Endothelial cell of umbilical vein (primary cell): ENCODE results near the gene VKORC1. TPM values are rescaled to one million over a fixed set of nuclear protein-coding genes. Genes with fewer than 3 reads are reported as not detected.

Experiments used
- BruUV-seq: library from RNA; stranded (reverse); fragments of 400-500 nt; replicated peaks from 2 replicates; lab custom pipeline; 2021; lab: Mats Ljungman, UMichigan
- CTCF ChIA-PET: fragments of 300-600, 350-600 bp; sonication (Branson Sonifier 250); formaldehyde crosslinking; loops from one replicate; lab custom pipeline; 2021; ENCODE audit warnings: antibody characterized with exemption, inconsistent platforms; lab: Charles Lee
- POLR2A ChIA-PET: fragments of 300-600, 350-600 bp; sonication (Branson Sonifier 250); formaldehyde crosslinking; loops from one replicate; lab custom pipeline; 2021; ENCODE audit warnings: antibody characterized with exemption, inconsistent platforms; lab: Charles Lee
- DNase-seq: peaks from one replicate; pipeline ENCODE4 v3.0.0-alpha.2; 2011; ENCODE audit warnings: low read depth, low spot score
- FAIRE-seq: peaks from 2 replicates; lab custom pipeline; 2011; peaks lifted over from hg19 to GRCh38; lab: Jason Lieb, UNC
- H2AFZ ChIP-seq: 2 replicates; pipeline ENCODE4 v1.6.0; 2012; ENCODE audit warnings: low read depth, low read length, control low read depth, inconsistent platforms
- H3K27ac ChIP-seq: 2 replicates; pipeline ENCODE4 v1.5.1; 2011; ENCODE audit warnings: low read depth, mild to moderate bottlenecking, control low read depth, low read length, moderate library complexity; ENCODE audit not compliant: insufficient read depth
- H3K27me3 ChIP-seq, 2 experiments: 2 replicates each; pipeline versions ENCODE4 v1.6.0 to v1.6.1; 2011; ENCODE audit warnings: low read length in 2 of 2, mixed read lengths in 1 of 2; ENCODE audit not compliant: control insufficient read depth in 2 of 2, insufficient read depth in 2 of 2
- H3K36me3 ChIP-seq, 2 experiments: 2 replicates in 1 of 2; 3 replicates in 1 of 2; pipeline ENCODE4 v1.5.1; 2011; ENCODE audit warnings: low read length in 2 of 2, mild to moderate bottlenecking in 1 of 2, moderate library complexity in 1 of 2; ENCODE audit not compliant: control insufficient read depth in 2 of 2, insufficient read depth in 2 of 2; ENCODE audit errors: extremely low read depth in 1 of 2
- H3K4me1 ChIP-seq: 3 replicates; pipeline ENCODE4 v1.5.1; 2011; ENCODE audit warnings: mild to moderate bottlenecking, low read length; ENCODE audit not compliant: control insufficient read depth, insufficient read depth; ENCODE audit errors: extremely low read depth
- H3K4me2 ChIP-seq: 2 replicates; pipeline ENCODE4 v1.6.1; 2011; ENCODE audit warnings: low read length, control low read depth, mixed read lengths; ENCODE audit not compliant: insufficient read depth
- H3K4me3 ChIP-seq, 3 experiments: fragments of 200-600 bp in 1 of 3; sonication (generic), shearing (Covaris generic) in 1 of 3; replicated peaks in 1 of 3; 2 replicates each; pipeline ENCODE4 v1.5.1; 2011 to 2016; ENCODE audit warnings: control low read depth in 3 of 3, low read length in 3 of 3, mild to moderate bottlenecking in 2 of 3, inconsistent platforms in 1 of 3, low read depth in 1 of 3, moderate library complexity in 1 of 3; ENCODE audit not compliant: insufficient read depth in 1 of 3
- H3K79me2 ChIP-seq: 2 replicates; pipeline ENCODE4 v1.6.0; 2012; ENCODE audit warnings: low read length, inconsistent platforms; ENCODE audit not compliant: control insufficient read depth, insufficient read depth
- H3K9ac ChIP-seq: replicated peaks from 2 replicates; pipeline ENCODE3; 2011; ENCODE audit warnings: low read length, control low read depth; ENCODE audit not compliant: insufficient read depth; ENCODE audit errors: extremely low read depth
- H3K9me1 ChIP-seq: replicated peaks from 3 replicates; pipeline ENCODE4 v1.6.0; 2011; ENCODE audit warnings: mild to moderate bottlenecking, low read length; ENCODE audit not compliant: control insufficient read depth, insufficient read depth; ENCODE audit errors: extremely low read depth
- H3K9me3 ChIP-seq: replicated peaks from 2 replicates; pipeline ENCODE4 v1.5.1; 2012; ENCODE audit warnings: low read length, inconsistent platforms; ENCODE audit not compliant: control insufficient read depth, insufficient read depth
- H4K20me1 ChIP-seq: replicated peaks from 2 replicates; pipeline ENCODE3; 2011; ENCODE audit warnings: mild to moderate bottlenecking, low read length; ENCODE audit not compliant: control insufficient read depth, insufficient read depth; ENCODE audit errors: extremely low read depth
- EZH2 ChIP-seq: IDR thresholded peaks from 2 replicates; pipeline ENCODE4 v1.6.1; 2012; ENCODE audit warnings: borderline replicate concordance, low read depth, mild to moderate bottlenecking, moderate library complexity, low read length, inconsistent platforms; ENCODE audit not compliant: severe bottlenecking
- FOS ChIP-seq: IDR thresholded peaks from 2 replicates; pipeline ENCODE4 v1.6.1; 2011; ENCODE audit warnings: mild to moderate bottlenecking, low read length, moderate library complexity, borderline replicate concordance; ENCODE audit not compliant: insufficient read depth
- GATA2 ChIP-seq: IDR thresholded peaks from 2 replicates; pipeline ENCODE4 v1.7.0; 2011; ENCODE audit warnings: low read depth, mild to moderate bottlenecking, moderate library complexity, mixed read lengths, low read length; ENCODE audit not compliant: insufficient read length, insufficient read depth
- JUN ChIP-seq: IDR thresholded peaks from 2 replicates; pipeline ENCODE4 v1.6.1; 2011; ENCODE audit warnings: borderline replicate concordance, low read depth; ENCODE audit not compliant: insufficient read length, insufficient read depth
- MYC ChIP-seq: IDR thresholded peaks from one replicate; pipeline ENCODE4 v1.6.1; 2011; ENCODE audit warnings: mild to moderate bottlenecking, low read depth, low read length
- POLR2A ChIP-seq: IDR thresholded peaks from 2 replicates; pipeline ENCODE4 v1.6.1; 2012; ENCODE audit warnings: low read depth, mild to moderate bottlenecking, control low read depth, low read length
- POLR2AphosphoS5 ChIP-seq: IDR thresholded peaks from 2 replicates; pipeline ENCODE4 v1.6.1; 2012; ENCODE audit warnings: low read depth, mild to moderate bottlenecking, control low read depth, low read length, moderate library complexity; ENCODE audit not compliant: insufficient read depth
- dilution Hi-C: fragments of 300-500 bp; cut with MboI; formaldehyde crosslinking; loops from one replicate; pipeline ENCODE4 v1.15.0; 2019; ENCODE audit warnings: low sequenced_read_pairs; ENCODE audit not compliant: extremely low pct_ligation_motif_present
- intact Hi-C: fragments of 100-400 bp; cut with micrococcal nuclease; formaldehyde crosslinking; loops from one replicate; pipeline ENCODE4 v1.10.0; 2022
- polyA plus RNA-seq, 4 experiments: library from polyadenylated mRNA; depleted of rRNA in 3 of 4; stranded (reverse) in 3 of 4; unstranded in 1 of 4; fragments of >200 nt; gene quantifications; 2 replicates each; pipeline versions ENCODE4 v1.2.1 to v1.2.3, GENCODE V29; 2011 to 2012; ENCODE audit warnings: missing spikeins in 1 of 4
- total RNA-seq: library from RNA; stranded (reverse); gene quantifications from 2 replicates; pipeline ENCODE4 v1.2.3, GENCODE V29; 2021
- TF ChIP-seq, protein P1 (sequence below): IDR thresholded peaks from 2 replicates; pipeline ENCODE4 v1.6.1; 2011; ENCODE audit not compliant: insufficient read depth, insufficient read length
- TF ChIP-seq, protein P2 (sequence below), 2 donors: IDR thresholded peaks; 1 replicate in 1 of 2; 2 replicates in 1 of 2; pipeline ENCODE4 v1.5.1; 2011; ENCODE audit warnings: low read length in 2 of 2, mild to moderate bottlenecking in 2 of 2, moderate library complexity in 2 of 2, control low read depth in 1 of 2, inconsistent platforms in 1 of 2, low read depth in 1 of 2; ENCODE audit not compliant: insufficient read depth in 1 of 2; ENCODE audit errors: extremely low read depth in 1 of 2

The VKORC1 gene
- total and polyA plus RNA-seq, 2 donors (not counting 3 experiments of a cell fraction or from before 2014, with no cell fraction given) = 93.5 to 586 TPM

- H3K79me2 ChIP-seq = peaks cover 47% of the 10 kb centered on the region
- H3K9me3 ChIP-seq = no peaks in the 10 kb centered on the region
- H3K27ac ChIP-seq = peak within 1 kb of the TSS; percentile 86
- H3K4me1 ChIP-seq = peaks cover 14% of the 10 kb centered on the region
- no peaks in the 10 kb centered on the region for H4K20me1 ChIP-seq
- intact Hi-C loops (loop anchor here (1.0 to 10.0 kb wide), 11 partner anchors 15 to 791 kb away; partner anchors contain the start of genes ARMC5, FUS, HSD3B7 and KAT8), dilution Hi-C loops (no loop called here)
- ChIA-PET POLR2A (interaction anchor here (0.9 to 1.8 kb wide), 4 partner anchors 10 to 106 kb away, joined by 5 to 9 read pairs (median 6); partner anchors contain the start of genes FUS and STX4), CTCF (interaction anchor here (0.6 to 2.3 kb wide), 12 partner anchors 9 to 795 kb away, joined by 3 to 22 read pairs (median 4); partner anchors contain the start of genes HSD3B7, VKORC1 and ZNF843)
- peak within 1 kb of the TSS; percentile 68 to 87 (median 87) for H3K4me3 ChIP-seq
- peak within 1 kb of the TSS; percentile 70 for H2AFZ ChIP-seq
- TF ChIP-seq EZH2 (no peak), JUN (no peak), GATA2 (no peak), FOS (no peak), POLR2A (peak; percentile 84), POLR2AphosphoS5 (peak; percentile 93), MYC (peak; percentile 70)
- TF ChIP-seq, protein P1, sequence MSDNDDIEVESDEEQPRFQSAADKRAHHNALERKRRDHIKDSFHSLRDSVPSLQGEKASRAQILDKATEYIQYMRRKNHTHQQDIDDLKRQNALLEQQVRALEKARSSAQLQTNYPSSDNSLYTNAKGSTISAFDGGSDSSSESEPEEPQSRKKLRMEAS = no peak
- TF ChIP-seq, protein P2, sequence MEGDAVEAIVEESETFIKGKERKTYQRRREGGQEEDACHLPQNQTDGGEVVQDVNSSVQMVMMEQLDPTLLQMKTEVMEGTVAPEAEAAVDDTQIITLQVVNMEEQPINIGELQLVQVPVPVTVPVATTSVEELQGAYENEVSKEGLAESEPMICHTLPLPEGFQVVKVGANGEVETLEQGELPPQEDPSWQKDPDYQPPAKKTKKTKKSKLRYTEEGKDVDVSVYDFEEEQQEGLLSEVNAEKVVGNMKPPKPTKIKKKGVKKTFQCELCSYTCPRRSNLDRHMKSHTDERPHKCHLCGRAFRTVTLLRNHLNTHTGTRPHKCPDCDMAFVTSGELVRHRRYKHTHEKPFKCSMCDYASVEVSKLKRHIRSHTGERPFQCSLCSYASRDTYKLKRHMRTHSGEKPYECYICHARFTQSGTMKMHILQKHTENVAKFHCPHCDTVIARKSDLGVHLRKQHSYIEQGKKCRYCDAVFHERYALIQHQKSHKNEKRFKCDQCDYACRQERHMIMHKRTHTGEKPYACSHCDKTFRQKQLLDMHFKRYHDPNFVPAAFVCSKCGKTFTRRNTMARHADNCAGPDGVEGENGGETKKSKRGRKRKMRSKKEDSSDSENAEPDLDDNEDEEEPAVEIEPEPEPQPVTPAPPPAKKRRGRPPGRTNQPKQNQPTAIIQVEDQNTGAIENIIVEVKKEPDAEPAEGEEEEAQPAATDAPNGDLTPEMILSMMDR (IDR thresholded peaks at IDR 0.05; ENCODE audit: extremely low read depth in 1 of 2, insufficient read depth in 1 of 2, low read depth in 1 of 2, low read length in 2 of 2) = no peak
- peaks cover 3 to 23% of the 10 kb centered on the region in 2 experiments for H3K36me3 ChIP-seq
- H3K9ac ChIP-seq = peak within 1 kb of the TSS; percentile 97
- no peaks in the 10 kb centered on the region for H3K9me1 ChIP-seq
- BruUV-seq = no TSS peak
- FAIRE-seq (peak; percentile 100), DNase-seq (peak; percentile 99)
- peak within 1 kb of the TSS; percentile 88 for H3K4me2 ChIP-seq
- H3K27me3 ChIP-seq = no peaks in the 10 kb centered on the region
Measured at GRCh38 chr16:31073970-31074813, 20.4 kb downstream of the VKORC1 start, which contains the start of the genes ZNF646 and ZNF668. Gene ZNF646 (plus strand): TSS chr16:31074422. CDS start chr16:31076325, 1,903 bp downstream. Gene ZNF668 (minus strand): TSS chr16:31074240. CDS start chr16:31064459, 9,781 bp downstream.
